Astrocyte (in vitro differentiated cells and primary cell): ENCODE results near the gene MGAT5.

Experiments used
- CTCF ChIP-seq: IDR thresholded peaks from 2 replicates; pipeline ENCODE4 v1.5.1; 2011; ENCODE audit warnings: low read depth, mild to moderate bottlenecking, inconsistent platforms, low read length, moderate library complexity; ENCODE audit not compliant: insufficient read depth
- EZH2 ChIP-seq: IDR thresholded peaks from 2 replicates; pipeline ENCODE4 v1.6.1; 2012; ENCODE audit warnings: mild to moderate bottlenecking, low read length, inconsistent platforms; ENCODE audit not compliant: insufficient read depth

GRCh38 chr2:134254824-134255223 is 952 bp downstream of the MGAT5 start:
- TF ChIP-seq EZH2 (no peak), CTCF (no peak)
